HepG2 (cell line): Measurements from ENCODE around the gene LYPD8.

Experiments
- BHLHE40 ChIP-seq: IDR thresholded peaks from 2 replicates; pipeline ENCODE4 v1.6.1; 2011; ENCODE audit warnings: low read length, improper control_type of control experiment
- EP300 ChIP-seq, 3 experiments: sonication (generic) in 1 of 3; formaldehyde crosslinking in 1 of 3; IDR thresholded peaks; 2 replicates each; pipeline versions ENCODE4 v1.5.1 to v1.6.1; 2011 to 2020; ENCODE audit warnings: low read depth in 2 of 3, low read length in 2 of 3, borderline replicate concordance in 1 of 3, improper control_type of control experiment in 1 of 3, mild to moderate bottlenecking in 1 of 3, missing genetic modification reagents in 1 of 3, moderate library complexity in 1 of 3
- EZH2 ChIP-seq: conservative IDR thresholded peaks from 2 replicates; pipeline ENCODE4 v1.6.1; 2012; ENCODE audit warnings: mild to moderate bottlenecking, low read depth, low read length, moderate library complexity
- KLF11 ChIP-seq: IDR thresholded peaks from 2 replicates; pipeline ENCODE4 v1.6.1; 2016; ENCODE audit warnings: missing compliant biosample characterization
- POLR2A ChIP-seq, 2 experiments: IDR thresholded peaks; 2 replicates each; pipeline ENCODE4 v1.6.1; 2011; ENCODE audit warnings: low read depth in 2 of 2, low read length in 2 of 2, mild to moderate bottlenecking in 1 of 2, moderate library complexity in 1 of 2; ENCODE audit not compliant: insufficient read depth in 1 of 2
- SP1 ChIP-seq, 2 experiments: fragments of 450-650 bp in 1 of 2; sonication (generic) in 1 of 2; formaldehyde crosslinking in 1 of 2; IDR thresholded peaks; 2 replicates each; pipeline versions ENCODE4 v1.4.0 to v1.6.1; 2016 to 2020; ENCODE audit warnings: missing genetic modification reagents in 1 of 2
- ZBTB43 ChIP-seq: sonication (generic); formaldehyde crosslinking; conservative IDR thresholded peaks from 2 replicates; pipeline ENCODE4 v1.4.0; 2020; ENCODE audit warnings: missing genetic modification reagents
- ZC3H13 ChIP-seq: sonication (generic); formaldehyde crosslinking; IDR thresholded peaks from 2 replicates; pipeline ENCODE4 v1.8.1; 2023; ENCODE audit warnings: mild to moderate bottlenecking, missing genetic modification reagents, moderate library complexity
- ZNF274 ChIP-seq: sonication (generic); formaldehyde crosslinking; IDR thresholded peaks from 2 replicates; pipeline ENCODE4 v1.5.1; 2020; ENCODE audit warnings: mild to moderate bottlenecking, missing genetic modification reagents
- TF ChIP-seq, protein P1 (sequence below): sonication (generic); formaldehyde crosslinking; IDR thresholded peaks from 2 replicates; pipeline ENCODE4 v1.5.0; 2020; ENCODE audit warnings: mild to moderate bottlenecking, missing genetic modification reagents, moderate library complexity

DNA sequence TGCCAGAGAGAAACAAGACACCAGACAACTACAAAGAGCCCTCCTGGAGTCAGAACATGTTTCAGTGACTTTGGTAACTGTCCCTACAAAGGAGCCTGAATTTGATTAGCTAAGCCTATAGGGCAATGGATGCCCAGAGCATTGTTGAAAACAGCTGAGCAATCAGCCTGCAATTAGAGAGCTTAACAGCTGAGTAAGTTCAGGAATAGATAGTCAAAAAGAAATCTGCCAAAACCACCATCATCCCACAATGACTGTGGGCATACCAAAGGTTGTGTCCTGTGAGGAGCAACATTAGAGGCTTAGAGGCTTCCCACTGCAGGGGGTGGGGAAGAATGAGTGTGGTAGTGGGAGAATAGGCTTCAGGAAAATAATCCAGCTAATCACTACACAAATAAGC is 38.0 kb upstream of the LYPD8 start:
- TF ChIP-seq ZBTB43 (CRISPR knock-in tag): no peak
- TF ChIP-seq, protein P1, sequence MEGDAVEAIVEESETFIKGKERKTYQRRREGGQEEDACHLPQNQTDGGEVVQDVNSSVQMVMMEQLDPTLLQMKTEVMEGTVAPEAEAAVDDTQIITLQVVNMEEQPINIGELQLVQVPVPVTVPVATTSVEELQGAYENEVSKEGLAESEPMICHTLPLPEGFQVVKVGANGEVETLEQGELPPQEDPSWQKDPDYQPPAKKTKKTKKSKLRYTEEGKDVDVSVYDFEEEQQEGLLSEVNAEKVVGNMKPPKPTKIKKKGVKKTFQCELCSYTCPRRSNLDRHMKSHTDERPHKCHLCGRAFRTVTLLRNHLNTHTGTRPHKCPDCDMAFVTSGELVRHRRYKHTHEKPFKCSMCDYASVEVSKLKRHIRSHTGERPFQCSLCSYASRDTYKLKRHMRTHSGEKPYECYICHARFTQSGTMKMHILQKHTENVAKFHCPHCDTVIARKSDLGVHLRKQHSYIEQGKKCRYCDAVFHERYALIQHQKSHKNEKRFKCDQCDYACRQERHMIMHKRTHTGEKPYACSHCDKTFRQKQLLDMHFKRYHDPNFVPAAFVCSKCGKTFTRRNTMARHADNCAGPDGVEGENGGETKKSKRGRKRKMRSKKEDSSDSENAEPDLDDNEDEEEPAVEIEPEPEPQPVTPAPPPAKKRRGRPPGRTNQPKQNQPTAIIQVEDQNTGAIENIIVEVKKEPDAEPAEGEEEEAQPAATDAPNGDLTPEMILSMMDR (CRISPR knock-in tag): no peak
- TF ChIP-seq KLF11 (CRISPR knock-in tag): no peak
- TF ChIP-seq ZNF274 (CRISPR knock-in tag): no peak
- TF ChIP-seq EZH2: no peak
- no peak for TF ChIP-seq BHLHE40
- TF ChIP-seq SP1 (IDR thresholded peaks at IDR 0.05): no peak
- no peak for TF ChIP-seq SP1 (CRISPR knock-in tag; IDR thresholded peaks at IDR 0.05)
- no peak for TF ChIP-seq POLR2A (IDR thresholded peaks at IDR 0.05; ENCODE audit: insufficient read depth in 1 of 2, low read depth in 2 of 2, low read length in 2 of 2)
- no peak for TF ChIP-seq ZC3H13 (CRISPR knock-in tag)
- TF ChIP-seq EP300 (IDR thresholded peaks at IDR 0.05; ENCODE audit: low read depth in 2 of 2, low read length in 2 of 2): no peak
- TF ChIP-seq EP300 (CRISPR knock-in tag; IDR thresholded peaks at IDR 0.05; ENCODE audit: borderline replicate concordance): no peak
